SKM-1 treated with dmso at 0.1 percent for 144 hours (cell line): ENCODE results near the gene NOTCH3.

Source experiments
- DNase-seq: peaks from one replicate; lab custom pipeline; 2025; ENCODE audit not compliant: unreplicated experiment; lab: John Stamatoyannopoulos, UW

NOTCH3 gene

GRCh38 chr19:15196360-15197005 lies 4.3 kb downstream of the NOTCH3 start:
- no peak for DNase-seq

GRCh38 chr19:15195371-15196334 lies 5.1 kb downstream of the NOTCH3 start:
- no peak for DNase-seq

- DNase-seq = no peak
Observed at GRCh38 chr19:15194938-15195337, 5.9 kb downstream of the NOTCH3 start.

GRCh38 chr19:15191982-15192381 lies 8.8 kb downstream of the NOTCH3 start:
- DNase-seq = no peak

- DNase-seq = no peak
Observed at GRCh38 chr19:15191514-15191913, 9.3 kb downstream of the NOTCH3 start.

DNA sequence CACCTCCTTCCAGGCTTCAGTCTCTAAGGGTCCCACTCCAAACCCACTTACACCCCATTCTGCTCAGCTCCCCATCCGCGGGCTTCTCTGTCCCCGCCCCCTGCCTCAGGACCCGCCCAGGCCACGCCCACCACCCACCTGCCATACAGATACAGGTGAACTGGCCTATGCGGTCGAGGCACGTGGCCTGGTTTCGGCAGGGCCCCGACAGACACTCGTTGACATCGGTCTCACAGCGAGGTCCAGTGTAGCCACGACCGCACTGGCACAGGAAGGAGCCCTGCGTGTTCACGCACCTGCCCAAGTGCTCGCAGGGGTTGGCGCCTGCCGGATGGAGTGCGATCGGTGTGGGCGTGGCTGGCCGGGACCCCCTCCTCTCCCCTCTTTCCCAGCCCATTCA lies 11.9 kb downstream of the NOTCH3 start:
- DNase-seq = no peak

DNA sequence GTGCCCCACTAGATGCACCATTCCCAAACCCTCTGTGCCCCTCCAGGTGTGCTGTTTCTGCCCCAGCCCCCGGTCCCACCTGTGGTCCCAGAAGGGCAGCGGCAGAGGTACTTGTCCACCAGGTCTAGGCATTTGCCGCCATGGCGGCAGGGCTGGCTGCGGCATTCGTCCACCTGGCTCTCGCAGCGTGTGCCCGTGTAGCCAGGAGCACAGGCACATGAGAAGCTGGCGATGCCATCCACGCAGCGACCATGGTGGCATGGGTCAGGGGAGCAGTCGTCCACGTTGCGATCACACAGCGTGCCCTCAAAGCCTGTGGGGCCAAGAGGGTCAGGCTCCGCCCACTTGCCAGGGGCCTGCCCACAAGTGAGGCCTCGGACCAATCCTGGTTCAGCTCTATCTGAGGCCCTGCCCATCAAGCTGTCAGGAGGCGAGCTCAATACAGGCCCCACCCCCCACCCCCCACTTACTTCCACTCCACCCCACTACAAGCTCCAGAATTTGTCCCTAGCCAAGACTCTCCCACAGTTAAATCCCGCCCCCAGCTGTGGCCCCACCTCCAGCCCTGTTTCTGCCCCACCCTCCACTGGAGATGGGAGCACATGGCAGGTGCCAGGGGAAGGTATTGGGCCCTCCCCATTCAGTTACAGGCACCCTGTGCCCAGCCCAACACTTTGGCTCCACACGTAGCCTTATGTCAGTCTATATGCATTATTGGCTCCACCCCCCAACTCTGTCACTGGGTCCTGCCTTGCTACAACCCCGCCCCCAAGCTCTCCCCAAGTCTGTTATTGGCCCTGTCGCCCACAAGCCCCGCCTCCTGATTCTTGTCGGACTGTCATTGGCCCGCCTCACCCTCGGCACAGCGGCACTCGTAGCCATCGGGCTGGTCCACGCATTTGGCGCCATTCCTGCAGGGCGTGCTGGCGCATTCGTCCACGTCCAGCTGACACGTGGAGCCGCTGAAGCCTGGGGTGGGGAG lies 13.5 kb downstream of the NOTCH3 start:
- no peak for DNase-seq

DNA sequence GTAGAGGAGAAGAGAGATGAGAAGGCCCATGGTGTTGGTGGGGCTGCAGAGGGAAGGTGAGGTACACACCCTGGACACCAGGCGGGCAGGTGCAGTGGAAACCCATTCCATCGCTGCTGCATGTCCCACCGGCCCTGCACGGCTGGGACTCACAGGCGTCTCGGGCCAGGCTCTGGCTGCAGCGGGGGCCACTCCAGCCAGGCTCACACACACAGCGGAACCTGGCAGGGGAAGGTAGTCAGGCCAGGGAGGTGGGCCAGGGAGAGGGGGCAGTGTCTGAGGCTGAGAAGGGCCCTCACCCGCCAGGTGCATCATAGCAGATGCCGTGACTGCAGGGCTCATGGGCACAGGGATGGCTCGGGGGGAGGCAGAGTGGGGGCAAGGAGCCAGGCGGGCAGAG lies 15.6 kb downstream of the NOTCH3 start:
- DNase-seq = no peak

DNA sequence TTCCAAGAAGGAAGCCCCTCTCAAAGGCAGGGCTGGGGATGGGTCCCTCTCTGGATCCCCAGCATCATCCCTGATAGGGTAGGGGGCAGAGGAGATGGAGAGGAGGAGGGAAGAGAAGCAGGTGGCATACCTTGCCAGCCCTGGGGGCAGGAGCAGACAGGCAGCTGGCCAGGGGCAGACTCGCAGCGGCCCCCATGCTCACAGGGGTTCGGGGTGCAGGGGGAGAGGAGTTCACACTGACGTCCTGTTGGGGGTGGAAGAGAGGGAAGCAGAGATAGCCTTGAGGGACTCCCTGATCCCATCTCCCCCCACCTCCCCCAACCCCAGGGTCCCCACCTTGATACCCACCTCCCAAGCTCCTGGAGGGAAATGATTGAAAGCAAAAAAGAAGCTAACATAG lies 16.0 kb downstream of the NOTCH3 start:
- no peak for DNase-seq

DNA sequence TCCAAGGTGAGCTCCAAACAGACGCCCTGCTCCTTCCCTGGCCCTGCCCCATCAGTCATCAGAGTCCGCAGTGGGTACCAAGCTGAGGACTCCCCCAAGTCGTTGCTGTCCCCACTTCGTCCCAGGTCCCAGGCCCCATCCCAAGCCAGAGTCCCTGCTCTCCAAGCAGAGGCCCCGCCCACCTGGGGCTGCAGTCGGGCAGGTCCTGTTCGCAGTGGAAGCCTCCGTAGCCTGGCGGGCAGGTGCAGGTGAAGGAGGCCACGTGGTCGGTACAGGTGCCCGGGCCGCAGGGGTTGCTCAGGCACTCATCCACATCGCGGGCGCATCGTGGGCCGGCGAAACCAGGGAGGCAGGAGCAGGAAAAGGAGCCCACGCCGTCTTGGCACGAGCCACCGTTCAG lies 19.4 kb downstream of the NOTCH3 start:
- no peak for DNase-seq

GRCh38 chr19:15180451-15181390 lies 20.1 kb downstream of the NOTCH3 start:
- no peak for DNase-seq

GRCh38 chr19:15178629-15179308 lies 22.0 kb downstream of the NOTCH3 start:
- no peak for DNase-seq

- peak; percentile 78 for DNase-seq
Observed at GRCh38 chr19:15177269-15178116, 23.3 kb downstream of the NOTCH3 start.

- no peak for DNase-seq
Observed at GRCh38 chr19:15175609-15176008, 25.2 kb downstream of the NOTCH3 start.

DNA sequence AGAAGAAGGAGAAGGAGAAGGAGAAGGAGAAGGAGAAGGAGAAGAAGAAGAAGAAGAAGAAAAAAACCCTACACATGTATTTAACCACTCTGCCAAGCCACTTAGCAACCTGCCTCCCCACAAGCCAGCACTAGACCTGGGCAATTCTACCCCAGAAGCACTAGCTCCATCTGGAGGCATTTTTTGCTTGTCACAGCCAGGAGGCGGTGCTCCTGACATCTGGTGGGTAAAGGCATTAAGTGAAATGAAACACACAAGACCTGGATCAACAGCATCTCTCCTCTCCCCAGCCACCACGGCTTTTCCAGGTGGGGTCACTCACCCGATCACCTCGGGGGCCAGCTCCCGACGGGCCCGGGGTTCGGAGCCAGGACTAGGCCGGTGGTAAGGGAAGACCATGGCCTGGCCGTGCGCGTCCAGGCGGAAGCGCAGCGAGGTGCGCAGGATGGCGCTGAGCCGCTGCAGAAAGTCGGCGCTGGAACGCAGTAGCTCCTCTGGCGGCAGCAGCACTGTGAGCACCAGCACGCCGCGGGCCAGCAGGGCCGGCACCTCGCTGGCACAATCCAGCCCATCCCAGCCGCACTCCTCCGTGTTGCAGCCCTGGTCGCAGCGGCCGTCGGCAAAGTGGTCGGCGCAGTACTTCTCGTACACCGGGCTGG lies 26.9 kb downstream of the NOTCH3 start:
- peak; percentile 24 for DNase-seq

DNA sequence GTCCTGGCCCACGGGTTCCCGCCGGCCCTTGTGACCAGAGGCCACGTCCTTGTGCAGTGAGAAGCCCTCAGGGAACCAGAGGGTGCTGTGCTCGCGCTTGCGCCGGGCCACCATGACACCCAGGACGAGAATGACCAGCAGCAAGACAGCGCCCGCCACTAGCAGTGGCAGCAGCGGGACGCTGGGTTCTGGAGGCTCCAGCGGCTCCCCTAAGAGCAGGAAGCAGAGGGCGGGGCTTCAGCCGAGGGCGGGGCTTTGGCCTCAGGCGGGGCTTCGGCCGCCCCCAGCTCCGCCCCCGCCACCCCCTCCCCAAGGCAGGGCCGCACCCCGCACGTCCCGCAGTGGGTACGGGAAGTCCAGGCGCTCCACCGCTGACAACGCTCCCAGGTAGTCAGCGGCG lies 30.4 kb downstream of the NOTCH3 start:
- no peak for DNase-seq

GRCh38 chr19:15169541-15170285 lies 31.1 kb downstream of the NOTCH3 start:
- DNase-seq = no peak
